SIG-M5 (cell line): Measurements from ENCODE around the gene LEMD1.
"Not testable (repeated sequence)": the region's sequence is repeated elsewhere in the genome, so short reads cannot be mapped to it uniquely, and the experiment has no call there.

Experiments
- DNase-seq: peaks from one replicate; lab custom pipeline; 2025; lab: John Stamatoyannopoulos, UW

LEMD1 gene

DNA sequence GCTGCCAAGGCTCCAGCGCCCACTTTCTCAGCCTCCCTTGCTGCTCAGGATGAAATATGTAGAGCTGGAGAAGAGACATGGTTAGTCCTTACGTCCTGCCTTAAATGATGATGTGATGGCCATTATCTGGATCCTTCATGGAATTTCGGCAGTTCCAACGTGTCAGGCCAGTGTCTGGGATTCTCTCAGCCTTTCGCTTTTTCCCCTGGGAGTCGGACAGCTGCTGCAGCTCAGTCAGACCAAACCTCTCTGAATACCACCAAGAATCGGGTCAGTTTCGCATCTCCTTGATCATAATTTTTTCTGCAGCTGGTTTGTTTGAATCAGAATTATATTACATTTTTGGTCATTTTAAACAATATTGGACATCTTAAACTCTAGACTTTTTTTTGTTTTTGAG lies 42.8 kb downstream of the LEMD1 start:
- DNase-seq, result no peak

DNA sequence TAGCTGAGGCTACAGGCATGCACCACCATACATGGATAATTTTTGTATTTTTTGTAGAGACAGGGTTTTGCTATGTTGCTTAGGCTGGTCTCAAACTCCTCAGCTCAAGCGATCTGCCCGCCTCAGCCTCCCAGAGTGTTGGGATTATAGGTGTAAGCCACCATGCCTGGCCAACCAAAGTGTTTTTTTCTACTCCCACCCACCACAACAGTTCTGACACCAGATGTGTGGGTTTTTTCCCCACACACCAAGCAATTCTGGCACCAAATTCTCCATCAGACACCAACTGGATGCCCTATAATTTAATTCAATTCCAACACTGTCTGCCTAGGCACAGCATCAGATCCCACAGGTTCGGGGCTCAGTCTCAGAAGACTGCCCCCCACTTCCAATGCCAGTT lies 44.5 kb downstream of the LEMD1 start:
- DNase-seq, result no peak

DNA sequence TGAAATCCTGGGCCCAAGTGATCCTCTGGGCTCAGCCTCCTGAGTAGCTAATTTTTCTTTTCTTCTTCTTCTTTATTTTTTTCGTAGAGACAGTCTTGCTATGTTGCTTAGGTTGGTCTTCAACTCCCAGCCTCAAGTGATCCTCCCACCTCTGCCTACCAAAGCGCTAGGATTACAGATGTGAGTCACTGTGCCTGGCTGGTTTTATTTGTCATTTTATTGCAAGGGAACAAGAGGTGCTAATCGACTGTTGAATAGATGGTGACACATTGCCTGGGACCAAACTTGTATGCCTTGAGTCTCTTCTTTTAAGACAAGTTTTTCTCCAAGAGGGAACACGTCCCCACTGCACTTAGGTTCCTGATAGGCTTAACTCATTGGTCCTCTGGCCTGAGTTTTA lies 45.1 kb downstream of the LEMD1 start:
- no peak for DNase-seq

DNA sequence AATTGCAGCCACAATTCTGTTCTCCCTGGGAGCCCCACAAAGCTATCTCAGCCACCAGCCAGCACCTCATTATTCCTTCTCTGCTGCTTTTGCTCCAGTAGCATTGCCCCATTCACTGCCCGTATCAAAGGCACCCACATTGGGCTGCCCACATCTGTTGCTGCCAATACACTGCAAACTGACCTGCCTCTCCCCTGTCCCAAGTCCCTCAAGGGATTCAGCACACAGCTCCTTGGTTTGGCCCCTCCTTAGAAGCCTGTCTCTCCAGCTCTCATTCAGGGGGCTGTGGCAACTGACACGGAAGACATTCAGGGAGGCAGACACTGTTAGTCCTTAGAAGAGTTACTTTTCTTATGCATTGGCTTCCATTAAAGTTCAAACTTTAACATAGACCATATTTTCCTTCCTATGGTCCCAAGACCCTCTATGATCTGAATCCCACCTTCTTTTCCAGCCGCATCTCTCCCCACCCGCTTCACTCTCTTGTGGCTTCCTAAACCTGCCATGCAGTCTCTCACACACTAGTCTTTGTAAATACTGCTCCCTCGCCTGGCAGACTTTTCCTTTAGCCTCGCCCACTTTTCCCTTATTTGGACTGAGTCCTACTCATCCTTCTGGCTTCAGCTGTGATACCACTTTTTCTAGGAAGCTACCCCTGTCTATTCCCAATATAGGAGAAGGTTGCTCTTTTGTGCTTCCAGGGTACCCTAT lies 45.9 kb downstream of the LEMD1 start:
- no peak for DNase-seq

DNA sequence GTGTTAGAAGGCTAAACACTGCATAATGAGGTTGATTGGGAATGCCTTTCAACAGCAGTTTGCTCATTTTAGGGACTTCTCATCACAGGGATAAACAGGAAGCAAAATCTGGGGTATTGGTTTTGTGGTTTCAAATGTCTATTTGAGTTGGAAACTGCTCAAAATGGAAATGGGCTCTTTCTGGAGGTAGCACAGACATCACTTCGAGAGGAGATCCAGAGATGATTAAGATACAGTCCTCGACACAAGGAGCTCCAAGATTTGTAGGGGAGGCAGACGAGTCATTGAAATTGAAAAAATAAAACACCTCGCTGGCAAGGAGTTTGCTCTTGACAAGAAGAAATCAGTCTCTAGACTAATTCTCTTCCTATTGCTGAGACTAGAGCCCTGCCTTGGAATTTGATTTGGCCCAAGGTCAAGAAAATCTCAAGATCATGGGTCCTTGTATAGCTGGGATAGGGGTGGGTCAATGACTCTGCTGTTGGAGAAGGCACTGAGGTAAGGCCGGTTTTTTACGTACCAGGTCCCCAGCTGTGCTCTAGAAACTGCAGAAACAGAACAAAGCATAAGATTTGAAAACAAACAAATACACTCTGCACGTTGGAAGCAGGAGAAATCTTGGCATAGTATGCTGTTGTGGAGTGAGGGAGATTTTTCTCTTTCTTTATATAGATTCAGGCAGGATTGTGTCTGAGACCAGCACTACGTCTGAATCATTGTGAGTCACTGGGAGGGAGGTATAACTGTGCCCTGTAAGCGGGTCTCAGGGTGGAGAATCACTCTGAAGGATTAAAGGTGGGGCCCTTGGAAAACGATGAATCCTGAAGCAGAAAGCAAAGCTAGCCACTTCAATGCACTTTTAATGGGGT lies 47.4 kb downstream of the LEMD1 start:
- no peak for DNase-seq

DNA sequence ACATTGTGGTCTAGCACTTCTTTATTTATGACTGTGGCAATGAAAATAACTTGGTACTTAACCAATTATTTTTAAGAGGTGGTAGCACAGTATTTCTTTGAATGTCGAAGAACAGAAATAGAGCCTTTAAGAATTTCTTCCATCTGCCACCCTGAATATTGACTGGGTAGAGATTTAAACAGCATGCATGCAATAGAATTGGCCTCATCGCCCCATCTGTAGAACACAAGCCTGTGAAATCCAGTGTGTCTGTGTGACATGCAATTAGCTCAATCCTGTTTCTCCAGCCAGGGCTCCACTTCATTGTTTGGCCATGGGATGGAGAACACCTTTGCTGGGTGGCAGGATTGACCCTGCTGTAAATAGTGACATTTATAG lies 48.1 kb downstream of the LEMD1 start:
- no peak for DNase-seq

DNA sequence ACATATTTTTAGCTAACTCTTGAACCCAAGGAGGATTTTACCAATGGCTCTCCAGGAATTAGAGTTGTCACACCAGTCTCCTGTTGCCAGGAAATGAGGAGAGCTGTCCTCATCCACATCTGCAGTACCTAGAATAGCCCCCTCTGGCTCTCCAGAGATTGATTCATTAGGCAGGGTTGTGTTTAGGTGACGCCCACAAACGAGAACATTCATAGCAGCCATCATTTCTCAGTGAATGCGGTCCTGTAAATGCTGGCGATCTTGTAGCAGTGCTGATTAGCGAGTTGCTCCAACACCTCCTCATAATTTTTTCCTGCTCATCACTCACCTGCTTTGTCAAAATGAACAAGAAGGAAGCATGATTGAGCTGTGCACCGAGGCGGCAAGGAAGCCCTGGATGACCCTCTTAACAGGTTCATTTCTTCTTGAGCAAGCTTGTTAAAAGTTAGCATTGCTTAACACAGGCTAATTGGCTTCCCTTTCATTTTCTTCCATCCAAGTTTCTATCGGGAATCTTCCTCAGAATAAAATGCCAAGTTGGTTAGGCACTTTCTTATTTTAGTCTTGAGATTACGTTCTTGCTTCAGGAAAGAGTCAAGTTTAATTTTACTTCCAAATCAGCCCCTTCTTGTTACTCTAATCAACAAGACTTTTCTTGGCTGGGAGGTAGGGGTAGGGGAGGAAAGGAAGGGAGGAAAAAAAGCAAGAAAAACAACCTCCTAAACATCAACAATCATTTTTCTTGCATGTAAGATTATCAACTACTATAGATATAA lies 48.6 kb downstream of the LEMD1 start:
- no peak for DNase-seq

DNA sequence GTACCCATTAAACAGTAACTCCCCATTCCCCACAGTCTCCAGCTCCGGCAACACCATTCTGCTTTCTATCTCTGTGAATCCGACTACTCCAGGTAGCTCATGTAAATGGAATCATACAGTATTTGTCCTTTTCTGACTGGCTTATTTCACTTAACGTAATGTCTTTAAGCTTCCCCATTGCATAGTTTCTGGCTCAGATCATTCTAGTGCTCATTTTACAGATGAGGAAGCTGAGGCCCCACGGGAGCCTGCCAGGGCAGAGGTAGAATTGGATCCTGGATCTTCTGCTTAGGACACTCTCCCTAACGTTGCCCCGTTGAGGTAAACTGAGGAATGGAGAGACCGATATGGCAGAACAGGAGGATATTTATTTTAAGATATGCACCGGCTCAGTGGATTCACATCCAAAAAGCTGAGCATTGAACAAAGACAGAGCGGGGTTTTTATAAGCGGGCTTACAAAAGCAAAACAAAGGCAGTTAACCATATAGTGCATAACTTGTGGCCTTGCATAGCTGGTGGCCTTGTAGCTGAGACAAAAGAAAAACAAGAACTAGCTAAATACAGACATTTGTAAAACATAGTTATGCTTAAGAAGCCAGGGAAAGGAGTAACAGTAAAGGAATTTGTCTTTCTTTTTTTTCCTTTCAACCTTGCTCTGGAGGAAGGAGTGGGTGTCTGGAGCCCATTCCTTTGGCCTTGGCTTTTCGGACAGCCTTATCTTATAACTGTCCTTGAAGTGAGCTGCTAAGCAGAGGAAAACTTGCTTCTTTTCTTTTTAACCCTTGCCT lies 49.8 kb downstream of the LEMD1 start:
- no peak for DNase-seq

DNA sequence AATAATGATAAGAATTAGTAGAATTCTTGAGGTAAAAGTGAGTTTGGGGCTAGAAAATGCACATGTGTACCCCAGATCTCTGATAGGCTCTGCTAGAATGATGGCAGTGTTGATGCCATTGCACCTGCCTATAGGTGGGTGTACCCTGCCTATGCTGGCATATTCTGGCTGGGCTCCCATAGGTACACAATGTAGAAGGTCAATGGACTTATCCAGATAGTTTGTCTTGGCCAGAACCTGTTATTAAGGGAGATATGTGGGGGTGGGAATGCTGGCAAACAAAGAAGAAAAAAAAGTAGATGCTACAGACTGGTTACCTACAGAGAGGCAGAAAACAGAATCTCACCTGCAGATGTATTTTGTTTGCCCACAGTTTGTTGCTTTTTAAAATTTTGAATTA lies 51.1 kb downstream of the LEMD1 start:
- DNase-seq, result no peak

DNA sequence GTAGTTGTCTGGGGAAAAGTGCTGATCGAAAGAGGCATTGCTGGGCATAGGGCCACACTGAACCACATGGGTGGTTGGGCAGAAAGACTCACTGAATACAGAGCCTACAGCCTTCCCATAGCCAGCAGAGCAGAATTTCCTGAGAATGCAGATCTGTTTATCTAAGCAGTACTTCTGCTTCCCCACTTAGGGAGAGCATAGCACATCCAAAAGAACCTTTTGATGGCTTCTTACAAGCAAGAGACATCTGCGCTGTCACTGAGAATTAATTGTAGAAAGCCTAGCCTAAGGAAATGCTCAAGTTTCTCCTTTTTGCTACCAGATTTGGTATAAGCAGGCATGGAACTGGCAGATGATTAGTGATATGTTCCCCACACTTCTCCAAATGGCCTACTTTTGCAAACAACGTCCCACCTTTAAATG lies 52.1 kb downstream of the LEMD1 start:
- DNase-seq, result no peak

DNA sequence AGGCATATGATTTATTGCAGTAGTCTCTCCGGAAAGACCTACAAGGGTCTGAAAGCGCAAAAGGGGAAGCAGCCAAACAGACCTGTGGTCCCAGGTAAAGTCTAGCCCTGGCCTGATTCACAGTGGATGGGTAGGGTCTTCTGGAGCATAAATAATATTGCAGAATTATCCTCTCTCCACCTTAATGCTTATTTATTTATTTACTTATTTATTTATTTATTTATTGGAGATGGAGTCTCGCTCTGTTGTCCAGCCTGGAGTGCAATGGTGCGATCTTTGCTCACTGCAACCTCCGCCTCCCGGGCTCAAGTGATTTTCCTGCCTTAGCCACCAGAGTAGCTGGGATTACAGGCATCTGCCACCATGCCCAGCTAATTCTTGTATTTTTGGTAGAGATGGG lies 53.4 kb downstream of the LEMD1 start:
- DNase-seq, result no peak

DNA sequence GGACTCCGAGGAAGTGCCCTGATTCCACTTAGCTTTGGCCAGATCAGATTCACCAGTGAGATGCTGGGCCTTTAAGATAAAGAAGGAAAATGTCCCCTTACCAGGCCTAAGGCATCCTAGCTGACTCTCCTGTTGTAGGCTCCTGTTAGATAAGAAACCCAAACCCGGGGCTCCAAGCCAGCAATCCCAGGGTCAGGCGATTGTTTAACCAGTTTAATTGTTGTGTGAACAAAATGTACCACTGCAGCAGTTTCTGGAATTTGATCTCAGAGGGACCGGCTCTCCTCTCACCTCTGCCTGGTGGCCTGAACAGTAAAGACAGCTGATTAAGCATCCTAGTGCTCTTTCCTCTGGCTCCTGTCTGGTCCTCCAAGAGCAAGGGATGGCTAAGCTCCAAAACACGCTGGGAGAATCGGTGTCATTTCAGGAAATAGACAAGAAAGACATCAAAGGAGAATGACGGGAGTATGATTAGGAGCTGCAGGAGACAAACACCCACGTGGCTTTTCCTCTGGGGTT lies 55.9 kb downstream of the LEMD1 start:
- no peak for DNase-seq

DNA sequence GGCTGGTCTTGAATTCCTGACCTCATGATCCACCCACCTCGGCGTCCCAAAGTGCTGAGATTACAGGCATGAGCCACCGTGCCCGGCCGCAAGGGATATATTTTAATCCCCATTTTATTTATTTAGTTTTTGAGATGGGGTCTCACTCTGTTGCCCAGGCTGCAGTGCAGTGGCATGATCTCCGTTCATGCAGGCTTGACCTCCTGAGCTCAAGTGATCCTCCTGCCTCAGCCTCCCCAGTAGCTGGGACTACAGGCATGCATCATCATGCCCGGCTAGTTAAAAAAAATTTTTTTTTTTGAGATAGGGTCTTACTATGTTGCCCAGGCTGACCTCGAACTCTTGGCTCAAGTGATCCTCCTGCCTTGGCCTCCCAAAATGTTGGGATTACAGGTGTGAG lies 56.8 kb downstream of the LEMD1 start:
- DNase-seq, result not testable (repeated sequence)

DNA sequence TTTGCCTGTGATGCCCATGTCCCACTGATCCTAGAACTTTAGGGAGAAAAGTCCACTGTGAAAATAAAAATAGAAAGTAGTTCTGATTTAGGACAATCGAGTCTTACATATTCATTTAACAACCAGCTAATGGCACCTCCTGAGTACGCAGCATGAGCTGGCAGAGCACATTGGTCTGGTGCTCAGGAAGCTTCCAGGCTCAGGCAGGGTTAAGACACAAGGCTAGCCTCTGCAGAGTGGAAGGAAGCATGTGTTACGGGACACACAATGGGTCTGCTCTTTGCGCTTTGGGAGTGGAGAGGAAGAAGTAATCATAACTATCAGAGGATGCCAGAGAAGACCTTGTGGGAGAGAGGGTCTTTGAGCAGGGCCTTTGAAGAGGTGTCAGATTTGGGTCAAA lies 61.0 kb downstream of the LEMD1 start:
- no peak for DNase-seq

DNA sequence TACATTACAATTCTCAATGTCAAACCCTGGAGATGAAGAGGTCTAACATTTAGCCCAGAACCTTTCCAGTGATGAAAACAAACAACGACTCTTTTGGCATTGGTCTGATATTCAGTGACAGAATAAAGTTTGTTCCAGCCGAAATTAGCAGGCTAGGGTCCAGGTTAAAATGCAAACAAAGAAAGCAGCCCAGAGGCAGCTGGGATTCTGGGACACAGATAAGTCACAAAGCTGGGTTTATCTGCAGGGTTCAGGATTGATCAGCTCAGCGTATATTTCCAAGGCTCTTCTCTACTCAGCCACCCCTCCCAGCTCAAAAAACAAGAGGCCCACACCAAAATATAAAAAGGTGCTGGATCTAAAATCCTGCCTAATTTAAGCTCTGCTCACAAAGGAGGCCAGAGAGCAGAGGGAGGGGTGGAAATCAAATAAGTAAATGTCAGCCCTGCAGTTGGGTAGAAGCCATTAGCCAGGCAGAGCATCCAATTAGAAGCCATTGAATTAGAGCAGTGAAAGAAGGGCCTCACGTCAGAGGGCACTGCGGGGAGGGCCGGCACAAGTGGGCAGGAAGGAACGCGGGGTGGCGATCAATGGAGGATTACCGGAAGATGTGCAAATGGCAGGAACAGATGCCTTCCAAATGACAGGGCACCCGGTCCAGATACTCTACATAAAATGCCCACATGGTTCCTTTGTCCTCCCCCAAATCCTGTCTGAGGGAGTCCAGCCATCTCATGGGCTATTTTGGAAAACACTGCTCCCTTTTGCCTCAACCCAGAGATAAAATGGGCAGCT lies 61.9 kb downstream of the LEMD1 start:
- DNase-seq, result no peak

DNA sequence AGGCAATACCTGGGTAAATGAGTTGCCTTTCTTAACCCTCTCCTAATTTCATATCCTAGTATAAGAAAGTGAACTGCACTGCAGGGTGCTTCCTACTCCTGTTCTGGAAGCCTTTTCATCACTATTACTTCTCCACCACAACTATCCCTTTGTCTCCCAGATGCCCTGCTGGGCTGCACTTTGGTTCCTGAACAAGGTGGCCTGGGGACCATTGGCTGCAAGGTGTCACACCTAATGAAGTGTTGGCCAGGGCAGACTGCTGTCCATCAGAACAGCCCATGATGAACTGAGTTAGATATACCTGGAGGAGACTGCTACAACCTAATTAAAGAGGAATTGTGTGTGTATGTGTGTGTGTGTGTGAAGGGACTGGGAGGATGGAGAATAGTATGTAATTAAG lies 63.3 kb downstream of the LEMD1 start:
- no peak for DNase-seq

DNA sequence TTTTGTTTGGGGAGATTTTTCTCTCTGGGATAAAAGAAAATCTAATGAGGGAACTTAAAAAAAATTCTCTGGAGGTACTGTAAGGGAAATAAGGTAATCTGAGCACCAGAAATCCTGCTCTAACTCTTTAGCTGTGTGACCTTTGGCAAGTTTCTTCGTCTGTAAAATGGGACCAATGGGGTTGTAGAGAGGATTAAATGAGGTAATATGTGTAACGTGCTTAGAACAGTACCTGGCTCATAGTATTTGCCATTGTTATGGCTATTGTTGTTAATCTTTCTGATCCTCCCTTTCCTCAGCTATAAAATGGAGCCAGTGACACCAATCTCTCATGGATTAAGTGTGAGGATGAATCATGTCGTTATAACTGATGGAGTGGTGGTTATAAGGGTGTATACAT lies 64.3 kb downstream of the LEMD1 start:
- DNase-seq, result no peak

DNA sequence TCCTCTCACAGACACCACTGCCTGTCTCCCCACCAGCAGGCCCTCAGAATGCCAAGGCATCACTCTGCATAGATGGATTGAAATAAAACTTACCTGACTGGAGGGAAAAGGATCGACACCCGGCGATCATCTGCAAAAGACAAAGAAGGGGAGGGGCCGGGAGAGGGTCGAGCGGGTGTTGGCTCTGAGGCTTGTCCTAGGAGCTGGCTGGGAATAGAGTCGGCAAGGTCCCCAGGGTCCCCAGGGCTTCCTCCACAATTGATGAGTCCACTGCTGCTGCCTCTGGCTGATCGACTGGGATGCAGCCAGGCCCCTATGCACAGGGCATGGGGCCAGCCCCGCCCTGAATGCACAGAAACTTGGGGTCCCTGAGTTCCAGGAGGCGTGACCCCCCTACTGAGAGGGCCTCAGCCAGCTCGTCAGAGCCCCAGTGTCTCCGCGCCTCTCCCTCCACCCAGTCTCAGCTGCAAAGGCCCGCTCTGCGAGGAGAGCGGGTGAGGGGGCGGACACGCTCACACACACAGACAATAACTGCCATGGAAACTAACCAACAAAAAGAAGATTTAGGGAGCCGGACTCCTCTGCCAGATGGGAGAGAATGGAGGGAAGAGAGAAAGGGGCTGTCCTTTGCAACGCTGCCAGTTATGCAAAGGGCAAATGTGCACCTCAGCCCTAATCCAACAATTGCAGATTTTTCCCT lies 65.3 kb downstream of the LEMD1 start, which contains the start of gene KLHDC8A:
TSS of gene KLHDC8A (minus strand) at position 483 of the 700 bp plus-strand sequence. CDS start 13,318 bp downstream, outside the sequence.
- DNase-seq, result no peak

DNA sequence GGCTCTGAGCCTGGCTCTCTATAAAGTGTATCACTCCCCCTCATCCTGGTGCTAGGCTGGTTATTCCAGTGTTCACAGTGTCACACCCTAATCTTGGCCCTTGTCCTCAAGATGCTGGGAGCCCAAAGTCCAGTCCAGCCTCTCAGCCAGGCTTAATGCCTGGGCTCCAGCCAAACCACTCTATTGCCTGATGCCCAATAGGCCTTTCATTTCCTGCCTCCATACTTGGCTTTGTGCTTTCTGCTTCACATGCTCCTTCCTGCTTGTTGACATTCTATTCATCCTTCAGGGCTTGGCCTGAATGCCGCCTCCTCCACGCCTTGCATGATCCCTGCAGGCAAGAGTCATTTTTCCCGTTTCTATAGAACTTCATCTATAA lies 66.8 kb downstream of the LEMD1 start:
- DNase-seq, result no peak
